ENCODE results near the gene CALHM6.

GRCh38 chr6:116456106-116456505 is 5.1 kb upstream of the CALHM6 start:
- TF ChIP-seq EZH2 (IDR thresholded peaks at IDR 0.05; ENCODE audit: insufficient read depth, poor library complexity, severe bottlenecking) (no peak), EZH2phosphoT487 (IDR thresholded peaks at IDR 0.05; ENCODE audit: insufficient read depth, low read depth) (no peak)
